HG03097 (cell line): ENCODE results near the gene SPAG6.
"Not testable (repeated sequence)": the region's sequence is repeated elsewhere in the genome, so short reads cannot be mapped to it uniquely, and the experiment has no call there.

Experiments
- ATAC-seq: cut with Tn5 transposase; IDR thresholded peaks from one replicate; pipeline ENCODE4 v1.9.1; 2021; ENCODE audit not compliant: unreplicated experiment, low FRiP score

SPAG6 gene

DNA sequence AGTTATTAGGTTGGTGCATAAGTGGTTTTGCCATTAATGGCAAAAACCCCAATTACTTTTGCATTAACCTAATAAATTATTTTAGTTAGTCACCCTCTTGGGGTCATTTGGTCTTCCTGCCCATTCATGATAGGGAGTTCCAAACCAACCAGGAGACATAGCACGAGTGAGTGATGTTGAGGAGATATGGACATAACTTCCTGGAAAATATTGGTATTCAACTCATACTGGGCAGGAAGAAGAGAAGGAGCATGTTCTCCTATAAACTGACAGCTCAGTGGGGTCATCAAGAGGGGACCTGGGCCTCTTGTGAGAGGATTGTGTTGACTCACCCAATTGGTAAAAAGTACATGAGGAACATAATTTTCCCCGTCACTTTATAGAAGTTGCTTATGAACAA lies 23.7 kb downstream of the SPAG6 start:
- no peak for ATAC-seq

DNA sequence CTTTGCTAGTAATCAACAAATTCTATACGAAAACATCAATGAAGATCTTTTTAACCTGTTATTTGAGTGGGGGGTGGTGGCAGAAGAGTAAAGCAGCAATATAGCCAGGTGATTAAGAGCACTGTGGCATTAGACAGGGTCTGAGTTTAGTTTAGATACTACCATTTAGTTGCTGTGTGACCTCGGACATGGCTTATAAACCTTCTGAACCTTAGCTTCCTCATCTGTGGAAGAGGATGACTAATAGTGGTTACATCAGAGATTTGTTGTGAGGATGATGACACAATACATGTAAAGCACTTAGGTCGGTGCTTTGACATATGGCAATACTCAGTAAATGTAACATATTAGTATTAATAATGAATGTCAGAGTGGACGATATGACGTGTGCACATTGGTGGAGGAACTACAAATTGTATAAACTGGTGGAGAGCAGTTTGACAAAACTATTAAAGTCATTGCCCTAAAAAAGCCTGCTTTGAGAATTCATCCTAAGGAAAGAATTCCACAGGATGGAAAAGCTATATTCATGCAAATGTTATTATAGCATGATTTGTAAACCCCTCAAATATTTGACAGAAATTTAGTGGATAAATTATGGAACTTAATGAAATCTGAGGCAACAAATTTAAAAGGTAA lies 24.3 kb downstream of the SPAG6 start:
- ATAC-seq: no peak

DNA sequence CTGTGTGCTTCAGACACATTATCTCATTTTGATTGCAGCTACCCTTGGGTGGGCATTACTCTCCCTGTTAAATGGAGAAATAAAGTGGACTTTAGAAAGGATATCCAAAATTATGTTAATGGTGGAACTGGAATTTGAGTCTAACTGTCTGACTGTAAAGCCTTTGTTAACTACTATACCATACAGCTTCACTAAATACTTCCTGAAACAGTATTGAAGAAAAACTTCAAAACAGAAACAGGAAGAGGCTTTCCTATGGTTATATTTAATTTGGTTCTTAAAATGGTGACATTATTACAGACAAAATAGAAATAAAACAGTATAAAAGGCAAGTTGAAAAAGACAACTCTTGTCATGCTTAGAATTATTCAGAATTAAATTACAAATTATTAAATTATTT lies 25.0 kb downstream of the SPAG6 start:
- ATAC-seq: no peak

DNA sequence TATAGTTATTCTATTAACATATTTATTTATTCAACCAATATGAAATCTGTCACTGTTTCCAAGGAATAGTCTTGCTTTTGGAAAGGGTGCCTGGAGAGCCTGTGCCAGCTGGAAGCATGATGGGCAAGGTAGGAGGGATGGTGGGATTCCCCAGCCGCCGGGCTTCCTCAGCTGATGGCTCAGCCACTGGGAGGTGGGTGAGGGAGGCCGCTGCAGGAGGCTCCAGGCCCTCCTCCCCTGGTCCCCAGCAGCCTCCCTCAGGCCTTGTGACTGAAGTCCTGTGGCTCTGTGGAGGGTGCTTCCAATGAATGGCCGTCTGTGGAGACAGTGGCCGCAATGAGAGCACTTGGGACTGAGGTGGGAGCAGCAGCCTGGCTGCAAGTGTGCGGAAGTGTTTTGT lies 27.0 kb downstream of the SPAG6 start:
- no peak for ATAC-seq

DNA sequence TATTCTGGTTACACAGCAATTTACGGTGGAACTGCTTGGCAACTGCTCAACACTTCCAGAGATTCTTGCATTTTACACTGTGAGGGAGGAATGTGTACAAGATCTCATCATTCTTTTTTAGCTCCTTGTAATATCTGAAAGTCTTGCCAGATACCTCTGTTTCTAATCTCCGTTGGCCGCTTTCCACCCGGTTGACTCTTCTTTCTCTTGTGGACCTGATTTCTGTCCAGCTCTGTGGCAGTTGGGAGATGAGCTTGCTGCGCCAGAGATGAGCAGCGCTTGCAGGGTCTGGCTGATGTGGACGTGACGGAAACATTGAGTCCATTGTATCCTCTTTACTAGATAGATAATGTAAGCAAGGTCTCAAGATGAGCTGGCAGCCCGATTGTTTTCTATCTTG lies 27.6 kb downstream of the SPAG6 start:
- ATAC-seq: no peak

DNA sequence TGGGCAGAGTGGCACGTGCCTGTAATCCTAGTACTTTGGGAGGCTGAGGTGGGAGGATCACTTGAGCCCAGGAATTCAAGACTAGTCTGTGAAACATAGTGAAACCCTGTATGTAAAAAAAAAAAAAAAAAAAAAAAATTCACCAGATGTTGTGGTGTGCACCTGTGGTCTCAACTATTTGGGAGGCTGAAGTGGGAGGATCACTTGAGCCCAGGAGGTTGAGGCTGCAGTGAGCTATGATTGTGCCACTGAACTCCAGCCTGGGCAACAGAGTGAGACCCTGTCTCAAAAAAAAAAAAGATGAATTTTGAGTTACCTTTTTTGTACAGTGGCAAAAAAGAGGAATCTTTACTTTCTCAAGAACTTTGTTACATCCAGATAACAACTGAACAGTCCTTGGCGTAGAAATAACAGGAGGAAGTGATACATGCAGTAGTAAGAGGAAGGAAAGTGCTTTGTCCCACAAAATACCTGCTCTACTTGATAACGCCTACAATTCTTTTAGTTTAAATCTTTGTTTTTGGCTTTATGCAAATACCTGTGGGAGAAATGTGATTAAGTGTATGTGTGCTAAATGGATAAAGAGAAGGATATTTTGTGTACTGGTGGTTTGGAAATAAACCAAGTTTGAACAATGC lies 29.3 kb downstream of the SPAG6 start:
- ATAC-seq: no peak

DNA sequence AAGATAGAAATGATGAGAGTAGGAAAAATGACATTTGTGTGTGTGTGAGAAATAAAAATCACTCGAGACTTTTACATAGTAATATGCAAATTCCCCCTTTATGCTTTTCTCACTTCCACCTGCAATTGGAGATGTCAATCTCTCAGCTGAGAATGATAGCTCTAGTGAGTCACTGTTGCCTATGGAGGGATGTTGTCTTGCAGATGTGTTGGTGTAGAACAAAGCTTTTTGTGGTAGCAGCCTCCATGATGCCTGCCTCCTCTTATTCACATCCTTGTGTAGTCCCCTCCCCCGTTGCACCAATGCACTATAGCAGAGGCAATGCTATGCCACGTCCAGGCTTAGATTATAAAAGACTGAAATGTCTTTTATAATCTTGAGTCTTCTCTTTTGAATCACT lies 33.8 kb downstream of the SPAG6 start:
- no peak for ATAC-seq

DNA sequence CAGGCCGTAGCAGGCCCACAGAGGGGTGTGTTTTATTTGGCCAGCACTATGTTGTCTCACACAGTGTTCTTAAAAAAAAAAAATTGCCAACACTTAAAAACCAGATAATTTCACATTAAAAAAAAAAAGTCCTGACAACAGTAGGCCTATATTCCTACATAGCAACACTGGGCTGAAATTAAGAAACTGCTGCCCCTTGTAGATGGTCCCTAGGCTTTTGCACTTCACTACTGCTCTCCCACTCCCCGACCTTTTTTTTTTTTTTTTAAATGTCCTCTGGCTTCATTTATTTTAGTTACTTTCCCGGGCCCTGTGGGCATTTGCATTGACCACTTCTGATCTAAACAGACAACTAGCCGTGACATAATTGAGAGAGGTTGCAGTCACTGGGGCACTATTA lies 36.0 kb downstream of the SPAG6 start:
- no peak for ATAC-seq

DNA sequence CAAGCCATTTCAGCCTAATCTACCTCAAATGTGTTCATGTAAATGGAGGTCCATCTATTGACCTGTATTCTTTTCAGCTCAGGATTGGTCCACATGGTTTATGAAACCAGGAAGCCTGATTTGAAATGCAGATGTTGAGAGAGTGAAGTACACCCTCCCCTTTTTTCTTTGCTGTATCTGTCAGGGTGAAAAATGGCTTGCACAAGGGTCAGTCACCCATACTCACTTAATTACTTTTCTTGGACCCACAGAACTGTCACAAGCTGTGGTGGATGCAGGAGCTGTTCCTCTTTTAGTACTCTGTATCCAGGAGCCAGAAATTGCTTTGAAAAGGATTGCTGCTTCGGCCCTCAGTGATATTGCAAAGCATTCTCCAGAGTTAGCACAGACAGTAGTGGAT lies 41.2 kb downstream of the SPAG6 start:
- ATAC-seq: no peak

DNA sequence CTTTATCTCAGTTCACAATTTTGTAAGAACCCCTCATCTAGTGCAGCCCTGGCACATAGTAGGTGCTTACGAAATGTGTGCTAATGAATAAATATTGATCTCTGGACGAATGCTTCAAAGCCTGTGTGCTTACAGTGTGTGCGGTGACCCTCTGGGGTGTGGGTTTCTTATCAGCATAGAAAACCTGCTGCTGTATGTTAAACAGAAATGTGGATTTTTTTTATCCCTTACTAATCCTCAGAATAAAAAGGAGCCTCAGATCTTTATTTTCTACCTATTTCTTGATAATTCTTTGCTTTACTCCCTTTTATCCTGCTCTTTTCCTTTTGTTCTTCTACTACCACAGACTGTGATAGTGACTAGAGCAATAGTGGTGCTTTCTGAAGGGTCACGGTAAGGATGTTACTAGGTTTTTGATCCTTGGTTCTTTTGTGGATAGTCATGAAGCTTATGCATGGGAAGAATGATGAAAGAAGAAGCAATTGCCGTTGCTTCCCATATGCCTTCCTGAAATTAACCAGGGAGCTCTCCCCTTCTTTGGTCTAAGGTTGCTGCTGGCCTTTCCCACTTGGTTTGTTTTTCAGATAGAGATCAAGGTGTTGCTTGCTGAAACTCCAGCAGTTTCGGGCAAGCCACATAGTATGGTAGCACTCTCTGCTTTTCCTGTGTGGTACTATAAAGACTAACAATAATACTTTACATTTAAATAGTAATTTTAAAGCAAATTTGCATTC lies 44.7 kb downstream of the SPAG6 start:
- ATAC-seq: no peak

DNA sequence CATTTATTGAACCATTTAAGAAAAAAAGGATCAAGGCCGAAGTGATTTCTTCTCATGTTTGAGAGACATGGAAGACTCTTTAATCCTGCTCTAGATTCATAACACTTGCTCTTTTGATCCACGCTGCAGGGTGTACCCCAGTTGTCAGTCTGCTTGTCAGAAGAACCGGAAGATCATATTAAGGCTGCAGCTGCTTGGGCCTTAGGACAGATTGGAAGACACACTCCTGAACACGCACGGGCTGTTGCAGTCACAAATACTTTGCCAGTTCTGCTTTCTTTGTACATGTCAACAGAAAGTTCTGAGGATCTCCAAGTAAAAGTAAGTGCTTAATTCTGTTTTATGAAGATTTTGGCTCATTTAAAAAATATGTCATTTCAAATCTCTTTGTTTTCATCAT lies 46.3 kb downstream of the SPAG6 start:
- ATAC-seq: no peak

DNA sequence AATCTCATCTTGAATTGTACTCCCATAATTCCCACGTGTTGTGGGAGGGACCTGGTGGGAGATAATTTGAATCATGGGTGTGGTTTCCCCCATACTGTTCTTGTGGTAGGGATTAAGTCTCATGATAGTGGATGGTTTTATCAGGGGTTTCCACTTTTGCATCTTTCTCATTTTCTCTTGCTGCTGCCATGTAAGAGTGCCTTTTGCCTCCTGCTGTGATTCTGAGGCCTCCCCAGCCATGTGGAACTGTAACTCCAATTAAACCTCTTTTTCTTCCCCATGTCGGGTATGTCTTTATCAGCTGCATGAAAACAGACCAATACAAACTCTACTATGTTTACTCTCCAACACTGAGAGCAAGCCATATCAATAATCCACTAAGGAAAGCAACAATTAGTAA lies 50.9 kb downstream of the SPAG6 start:
- not testable (repeated sequence) for ATAC-seq

DNA sequence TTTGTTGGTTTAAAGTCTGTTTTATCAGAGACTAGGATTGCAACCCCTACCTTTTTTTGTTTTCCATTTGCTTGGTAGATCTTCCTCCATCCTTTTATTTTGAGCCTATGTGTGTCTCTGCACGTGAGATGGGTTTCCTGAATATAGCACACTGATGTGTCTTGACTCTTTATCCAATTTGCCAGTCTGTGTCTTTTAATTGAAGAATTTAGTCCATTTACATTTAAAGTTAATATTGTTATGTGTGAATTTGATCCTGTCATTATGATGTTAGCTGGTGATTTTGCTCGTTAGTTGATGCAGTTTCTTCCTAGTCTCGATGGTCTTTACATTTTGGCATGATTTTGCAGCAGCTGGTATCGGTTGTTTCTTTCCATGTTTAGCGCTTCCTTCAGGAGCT lies 61.6 kb downstream of the SPAG6 start:
- ATAC-seq: not testable (repeated sequence)

DNA sequence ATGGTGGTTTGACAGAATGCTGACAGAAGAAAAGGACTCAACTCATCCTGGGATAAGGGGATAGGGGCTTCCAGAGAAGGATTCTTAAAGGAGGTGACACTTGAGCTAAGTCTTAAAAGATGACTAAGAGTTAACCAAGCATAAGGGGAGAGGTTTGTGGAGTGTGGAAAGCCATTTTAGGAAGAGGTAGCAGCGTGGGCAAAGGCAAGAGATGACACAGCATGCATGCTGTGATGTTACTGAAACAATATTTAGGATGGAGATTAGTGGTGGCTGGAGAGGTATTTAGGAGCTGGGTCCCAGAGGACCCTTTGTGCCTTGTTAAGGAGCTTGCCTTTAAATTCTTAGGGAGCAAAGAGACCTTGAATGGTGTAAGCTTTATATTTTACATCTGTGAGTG lies 65.1 kb downstream of the SPAG6 start:
- no peak for ATAC-seq

DNA sequence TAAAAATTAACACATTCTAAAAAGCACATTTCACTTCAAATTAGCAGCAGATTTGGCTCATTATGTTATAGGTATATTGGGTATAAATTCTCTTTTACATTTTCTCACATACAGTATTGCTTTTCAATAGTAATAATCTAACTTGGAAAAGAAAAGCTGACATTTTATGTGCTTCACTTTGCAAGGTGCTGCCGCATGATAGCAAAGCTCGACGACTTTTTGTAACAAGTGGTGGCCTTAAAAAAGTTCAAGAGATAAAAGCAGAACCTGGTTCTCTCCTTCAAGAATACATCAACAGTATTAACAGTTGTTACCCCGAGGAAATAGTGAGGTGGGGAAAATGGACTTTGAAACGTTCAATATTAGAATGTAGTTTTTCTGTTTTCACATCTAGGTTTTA lies 65.5 kb downstream of the SPAG6 start:
- no peak for ATAC-seq

DNA sequence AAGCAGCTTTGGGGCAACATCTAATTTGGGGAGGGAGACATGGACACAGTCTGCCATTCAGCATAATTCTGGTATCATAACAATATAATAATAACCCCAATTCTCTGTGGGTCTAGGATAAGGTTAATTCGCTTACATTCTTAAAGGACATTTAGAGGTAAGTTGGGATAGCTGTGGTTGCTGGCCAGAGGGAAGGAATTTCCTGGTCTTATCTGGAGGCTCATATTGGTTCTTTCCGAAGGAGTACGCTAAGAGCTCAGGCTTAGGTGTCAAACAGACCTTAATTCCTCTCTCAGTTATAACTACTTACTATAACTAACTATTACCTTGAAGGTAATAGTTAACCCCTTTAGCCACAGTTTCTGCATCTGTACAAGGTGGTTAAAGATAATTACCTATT lies 68.8 kb downstream of the SPAG6 start:
- no peak for ATAC-seq

DNA sequence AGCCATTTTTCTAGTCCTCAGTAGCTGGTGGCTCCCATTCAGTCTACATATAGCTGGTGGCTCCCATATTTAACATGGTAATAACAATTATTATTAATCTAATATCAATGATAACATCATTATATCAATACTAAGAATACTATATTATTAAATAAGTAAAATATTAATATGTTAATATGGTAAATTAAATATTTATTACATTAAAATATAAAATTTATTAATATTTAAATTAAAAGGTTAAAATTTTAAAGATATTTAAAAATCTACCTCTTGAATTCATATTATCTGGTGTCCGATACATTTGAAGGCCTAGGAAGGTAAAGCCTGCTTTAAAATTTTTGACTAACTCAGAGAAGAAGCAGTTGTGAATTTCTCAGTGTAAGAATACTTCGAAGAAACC lies 69.8 kb downstream of the SPAG6 start:
- no peak for ATAC-seq

DNA sequence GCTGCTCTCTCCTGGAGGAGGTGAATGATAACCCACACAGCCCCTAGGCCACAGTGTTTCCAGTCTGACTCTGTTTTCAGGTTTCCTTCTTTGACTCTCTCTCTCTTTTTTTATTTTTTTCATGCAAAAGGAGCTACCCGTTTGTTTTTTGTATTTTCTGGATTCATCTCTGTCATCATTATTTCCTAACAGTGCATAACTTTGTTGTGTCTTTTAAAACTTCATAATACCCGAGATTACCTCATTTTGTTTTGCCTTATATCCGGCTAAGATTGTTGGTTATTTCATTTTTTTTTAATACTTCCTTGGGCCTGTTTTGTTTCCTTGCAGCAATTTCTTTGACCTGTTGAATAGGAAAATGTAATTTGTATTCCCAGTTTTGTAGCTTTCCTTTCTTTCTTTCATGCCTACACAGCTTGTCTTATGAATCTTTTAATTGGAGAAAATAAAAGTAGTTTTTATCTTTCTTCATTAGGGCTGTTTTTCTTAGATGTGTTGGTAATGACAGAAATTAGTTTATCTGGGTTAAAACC lies 72.5 kb downstream of the SPAG6 start:
- ATAC-seq: no peak

DNA sequence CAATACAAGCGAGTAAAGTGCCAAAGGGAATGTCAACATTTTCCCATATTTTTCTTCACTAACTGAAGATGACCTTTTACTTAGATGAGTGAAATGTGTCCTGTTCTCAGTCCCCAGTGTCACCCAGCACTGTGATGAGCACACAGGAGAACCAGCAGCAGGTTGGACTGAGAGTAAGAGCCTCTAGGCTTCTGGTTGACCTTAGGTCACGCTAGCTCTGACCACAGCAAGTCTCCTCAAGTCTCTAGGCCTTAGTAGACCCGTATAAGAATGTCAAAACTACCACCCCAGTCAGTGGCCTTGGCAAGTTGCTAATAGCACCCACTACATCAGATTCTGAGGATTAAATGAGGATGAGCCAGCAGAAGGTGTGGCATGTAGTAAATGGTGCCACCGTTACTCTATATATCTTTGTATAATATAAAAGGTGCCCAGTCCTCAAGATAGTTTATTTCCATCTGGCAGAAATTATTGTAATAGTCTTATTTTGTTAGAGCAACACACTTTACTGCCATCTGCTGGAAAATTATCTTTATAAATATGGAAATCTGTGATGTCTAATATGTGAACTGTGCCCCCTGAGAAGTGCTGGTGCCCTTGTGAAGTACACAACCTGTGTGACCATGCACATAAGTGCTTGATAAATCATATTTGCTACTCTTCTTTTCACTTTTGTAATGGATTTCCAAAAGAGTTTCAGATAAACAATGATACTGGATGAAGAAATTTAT lies 75.7 kb downstream of the SPAG6 start:
- ATAC-seq: no peak

DNA sequence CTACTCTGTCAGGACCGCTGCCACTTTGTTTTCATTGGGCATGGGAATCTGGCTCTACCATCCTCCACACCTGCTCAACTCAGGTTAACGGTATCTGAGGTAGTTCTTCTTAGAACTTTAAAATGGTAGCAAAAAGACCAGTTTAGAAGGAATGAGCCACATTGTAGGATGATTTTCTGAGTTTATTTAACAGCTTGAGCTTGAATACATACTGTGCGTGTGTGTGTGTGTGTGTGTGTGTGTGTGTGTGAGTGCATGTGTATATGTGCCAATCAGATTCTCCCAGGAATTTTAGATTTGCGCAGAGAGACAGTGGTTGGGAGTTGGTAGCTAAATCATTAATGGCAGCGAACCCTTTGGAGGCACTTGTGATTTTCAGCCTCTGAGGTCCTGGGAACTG lies 81.4 kb downstream of the SPAG6 start:
- ATAC-seq: no peak

DNA sequence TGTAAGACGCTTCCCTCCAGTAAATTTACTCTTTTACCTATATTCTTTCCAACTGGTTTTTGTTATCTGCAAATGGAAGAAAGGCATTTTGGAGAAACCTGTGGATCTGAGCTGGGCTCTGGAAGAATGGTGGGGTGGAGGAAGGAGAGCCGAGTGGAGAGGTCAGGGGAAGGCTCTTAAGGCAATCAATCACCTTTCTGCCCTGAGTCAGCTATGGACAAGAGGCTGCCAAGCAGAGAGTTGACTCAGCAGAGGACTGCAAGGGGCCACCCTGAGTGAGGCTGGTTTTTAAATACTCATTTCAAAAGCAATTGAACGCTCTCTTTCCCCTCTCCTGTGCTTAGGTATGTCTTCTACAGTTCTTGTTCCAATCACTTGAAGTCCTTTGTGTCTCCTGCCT lies 81.8 kb downstream of the SPAG6 start:
- ATAC-seq: no peak
